ENCODE data around the gene RADIL.
A peak's percentile ranks its signal among the peaks of the same experiment; 100 is the strongest.
"Not testable (repeated sequence)": the region's sequence is repeated elsewhere in the genome, so short reads cannot be mapped to it uniquely, and the experiment has no call there.

Gene RADIL

DNA sequence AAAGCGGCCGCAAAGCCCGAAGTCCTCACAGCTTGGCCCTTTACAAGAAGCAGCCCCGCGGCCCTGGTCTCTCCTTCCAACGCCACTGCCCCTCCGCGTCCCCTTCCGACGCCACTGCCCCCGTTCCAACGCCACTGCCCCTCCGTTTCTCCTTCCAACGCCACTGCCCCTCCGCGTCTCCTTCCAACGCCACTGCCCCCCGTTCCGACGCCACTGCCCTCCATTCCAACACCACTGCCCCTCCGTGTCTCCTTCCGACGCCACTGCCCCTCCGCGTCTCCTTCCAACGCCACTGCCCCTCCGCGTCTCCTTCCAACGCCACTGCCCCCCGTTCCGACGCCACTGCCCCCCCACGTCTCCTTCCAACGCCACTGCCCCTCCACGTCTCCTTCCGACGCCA is 75.0 kb downstream of the RADIL start:
- no peak for DNase-seq (ENCODE audit: low spot score)

DNA sequence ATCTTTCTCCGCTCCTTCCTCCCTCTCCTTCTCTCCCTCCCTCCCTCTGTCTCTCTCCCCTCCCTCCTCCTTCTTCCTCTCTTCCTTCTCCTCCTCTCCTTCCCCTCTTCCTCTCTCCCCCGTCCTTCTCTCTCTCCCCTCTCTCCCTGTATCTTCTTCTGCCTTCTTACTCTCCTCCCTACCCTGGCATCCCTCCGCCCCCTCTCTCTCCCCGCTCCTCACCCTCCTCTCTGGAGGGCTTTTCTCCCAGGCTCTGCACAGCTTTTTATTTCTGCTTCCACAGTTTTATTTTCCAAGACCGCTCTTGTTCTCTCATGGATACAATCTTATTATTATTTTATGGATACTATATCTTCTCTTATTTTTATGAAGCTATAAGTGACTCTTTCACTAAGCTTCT is 75.5 kb downstream of the RADIL start:
- DNase-seq (ENCODE audit: low spot score) = no peak

DNA sequence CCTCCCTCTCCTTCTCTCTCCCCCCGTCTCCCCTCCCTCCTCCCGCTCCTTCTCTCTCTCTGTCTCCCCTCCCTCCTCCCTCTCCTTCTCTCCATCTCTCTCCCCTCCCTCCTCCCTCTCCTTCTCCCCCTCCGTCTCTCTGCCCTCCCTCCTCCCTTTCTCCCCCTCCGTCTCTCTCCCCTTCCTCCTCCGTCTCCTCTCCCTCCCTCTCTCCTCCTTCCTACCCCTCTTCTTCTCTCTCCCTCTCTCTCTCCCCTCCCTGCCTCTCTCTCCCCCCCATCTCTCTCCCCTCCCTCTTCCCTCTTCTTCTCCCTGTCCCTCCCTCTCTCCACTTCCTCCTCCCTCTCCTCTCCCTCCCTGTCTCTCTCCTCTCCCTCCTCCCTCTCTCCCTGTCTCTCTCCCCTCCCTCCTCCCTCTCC is 75.9 kb downstream of the RADIL start:
- DNase-seq (ENCODE audit: low spot score) = no peak

DNA sequence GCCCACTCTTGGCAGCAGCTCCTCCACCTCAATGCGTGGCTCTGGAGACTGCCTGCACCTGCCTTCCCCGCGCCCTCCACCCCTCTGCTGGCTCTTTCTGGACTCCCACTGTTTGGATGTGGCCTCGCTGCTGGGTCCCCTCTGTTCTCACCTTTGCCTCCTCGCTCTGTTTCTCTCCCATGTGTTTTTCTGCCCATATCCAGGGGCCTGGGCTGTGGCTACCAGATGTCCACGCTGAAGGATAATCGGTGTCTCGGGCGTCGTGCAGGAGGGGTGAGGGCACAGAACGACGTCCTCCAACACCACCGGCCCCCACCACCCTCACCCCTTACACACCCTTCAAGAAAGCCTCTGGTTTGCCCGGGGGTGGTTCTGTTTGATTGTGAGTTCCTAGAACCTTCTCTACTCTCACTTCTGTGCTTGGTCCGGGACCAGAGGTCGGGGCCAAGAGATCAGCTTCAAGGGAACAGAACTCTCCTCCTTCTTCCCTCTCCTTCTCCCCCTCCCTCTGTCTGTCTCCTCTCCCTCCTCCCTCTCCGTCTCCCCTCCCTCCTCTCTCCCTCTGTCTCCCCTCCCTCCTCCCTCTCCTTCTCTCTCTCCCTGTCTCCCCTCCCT is 76.4 kb downstream of the RADIL start:
- no peak for DNase-seq (ENCODE audit: low spot score)

DNA sequence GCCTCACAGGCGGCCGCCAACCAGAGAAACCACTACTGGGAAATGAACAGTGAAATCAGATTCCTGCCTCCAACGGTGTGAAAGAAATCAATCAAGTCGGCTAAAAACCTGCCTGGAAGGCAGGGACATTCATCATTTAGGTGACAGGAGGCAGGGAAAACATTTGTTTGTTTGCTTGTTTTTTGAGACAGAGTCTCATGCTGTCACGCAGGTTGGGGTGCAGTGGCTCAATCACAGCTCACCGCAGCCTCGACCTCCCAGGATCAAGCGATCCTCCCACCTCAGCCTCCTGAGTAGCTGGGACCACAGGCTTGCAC is 77.6 kb downstream of the RADIL start:
- DNase-seq (ENCODE audit: low spot score) = no peak

DNA sequence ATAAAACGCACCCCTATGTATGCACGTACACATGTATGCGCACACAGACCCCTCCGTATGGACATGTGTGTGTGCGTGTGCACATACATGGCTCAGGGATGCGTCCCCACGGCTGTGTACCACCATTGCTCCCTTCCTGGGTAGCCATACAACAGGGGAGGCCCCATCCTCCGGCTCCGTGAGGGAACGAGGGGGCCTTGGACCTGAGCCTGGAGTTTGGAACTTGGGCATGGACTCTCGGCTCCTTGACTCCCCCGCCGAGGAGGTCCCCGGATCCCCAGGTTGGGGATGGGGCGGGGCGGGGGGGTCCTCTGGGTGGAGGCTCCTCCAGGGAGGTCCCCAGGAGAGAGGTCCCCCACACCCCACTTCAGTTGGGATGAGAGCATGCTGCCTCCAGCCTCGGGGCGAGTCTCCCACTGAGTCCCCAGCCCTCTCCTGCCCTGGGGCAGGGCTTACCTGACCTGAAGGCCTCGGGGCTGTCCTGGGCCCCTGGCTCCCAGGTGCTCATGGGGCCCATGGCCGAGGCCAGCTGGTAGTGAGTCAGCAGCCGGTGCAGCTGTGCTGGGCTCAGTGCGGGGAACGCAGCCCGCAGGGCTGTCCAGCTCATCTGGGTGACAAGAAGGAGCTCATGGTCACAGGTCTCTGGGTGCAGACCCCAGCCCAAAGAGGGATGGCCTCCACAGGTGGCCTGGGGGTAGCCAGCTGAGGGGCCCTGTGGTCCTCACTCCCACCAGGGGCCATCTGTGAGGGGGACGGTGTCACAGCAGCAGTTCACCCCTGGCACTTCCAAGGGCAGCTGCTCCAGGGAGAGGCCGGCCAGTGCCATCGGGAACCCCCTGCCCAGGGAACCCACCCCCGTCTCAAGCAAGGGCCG is 78.2 kb downstream of the RADIL start:
- no peak for DNase-seq (ENCODE audit: low spot score)

DNA sequence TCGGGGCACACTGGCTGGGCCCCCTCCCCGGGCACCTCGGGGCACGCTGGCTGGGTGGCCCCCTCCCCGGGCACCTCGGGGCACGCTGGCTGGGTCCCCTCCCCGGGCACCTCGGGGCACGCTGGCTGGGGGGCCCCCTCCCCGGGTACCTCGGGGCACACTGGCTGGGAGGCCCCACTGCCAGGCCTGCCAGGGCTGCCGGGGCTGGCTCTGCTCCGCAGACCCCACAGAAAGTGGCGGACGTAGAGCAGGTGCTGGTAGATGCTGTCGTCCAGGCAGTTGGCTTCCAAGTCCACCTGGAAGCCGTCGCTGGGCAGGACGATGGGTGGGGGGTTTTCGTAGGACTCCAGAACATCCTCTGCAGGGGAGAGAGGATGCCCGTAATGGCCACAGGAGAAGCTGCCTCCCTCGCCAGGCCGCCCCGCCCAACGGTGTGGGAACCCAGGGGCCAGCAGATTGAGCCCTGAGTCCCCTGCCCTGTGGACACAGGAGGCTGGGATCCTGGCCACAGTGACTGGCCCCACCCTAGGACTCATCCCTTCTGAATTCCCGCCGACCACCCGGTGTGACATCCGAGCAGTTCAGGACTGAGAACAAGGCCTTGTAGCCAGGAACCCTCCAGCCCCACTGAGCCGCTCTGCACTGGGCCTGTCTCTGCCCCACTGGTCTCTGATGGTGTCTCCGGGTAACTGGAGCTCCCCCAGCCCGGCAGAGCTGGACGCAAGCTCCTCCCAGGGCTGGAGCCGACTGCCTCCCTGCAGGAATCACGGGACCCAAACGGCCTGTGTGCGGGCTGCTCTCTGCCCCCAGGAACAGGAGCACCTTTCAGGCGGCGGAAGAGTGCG is 79.9 kb downstream of the RADIL start:
- DNase-seq (ENCODE audit: low spot score) = no peak

DNA sequence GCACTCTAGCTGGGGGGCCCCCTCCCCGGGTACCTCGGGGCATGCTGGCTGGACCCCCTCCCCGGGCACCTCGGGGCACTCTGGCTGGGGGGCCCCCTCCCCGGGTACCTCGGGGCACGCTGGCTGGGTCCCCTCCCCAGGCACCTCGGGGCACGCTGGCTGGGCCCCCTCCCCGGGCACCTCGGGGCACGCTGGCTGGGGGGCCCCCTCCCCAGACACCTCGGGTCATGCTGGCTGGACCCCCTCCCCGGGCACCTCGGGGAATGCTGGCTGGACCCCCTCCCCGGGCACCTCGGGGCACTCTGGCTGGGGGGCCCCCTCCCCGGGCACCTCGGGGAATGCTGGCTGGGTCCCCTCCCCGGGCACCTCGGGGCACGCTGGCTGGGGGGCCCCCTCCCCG is 80.9 kb downstream of the RADIL start:
- DNase-seq (ENCODE audit: low spot score) = not testable (repeated sequence)

DNA sequence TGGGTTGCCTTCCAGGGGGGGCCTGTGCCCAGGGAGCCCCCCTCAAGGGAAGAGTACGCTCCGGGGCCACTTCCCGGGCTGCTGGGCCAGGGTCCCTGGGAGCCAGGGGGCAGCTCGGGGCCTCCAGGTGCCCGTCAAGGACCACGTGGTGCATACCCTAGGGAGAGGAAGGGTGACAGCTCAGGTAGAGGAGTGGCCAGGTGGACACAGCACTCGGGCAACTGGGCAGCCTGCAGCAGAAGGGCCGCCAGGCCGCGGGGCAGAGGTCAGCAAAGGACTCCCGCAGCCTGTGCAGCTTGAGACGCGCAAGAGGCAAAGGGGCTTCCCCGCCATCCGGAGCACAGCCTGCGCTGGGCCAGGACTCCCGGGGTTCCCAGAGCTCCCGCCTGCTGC is 81.7 kb downstream of the RADIL start:
- no peak for DNase-seq (ENCODE audit: low spot score)

DNA sequence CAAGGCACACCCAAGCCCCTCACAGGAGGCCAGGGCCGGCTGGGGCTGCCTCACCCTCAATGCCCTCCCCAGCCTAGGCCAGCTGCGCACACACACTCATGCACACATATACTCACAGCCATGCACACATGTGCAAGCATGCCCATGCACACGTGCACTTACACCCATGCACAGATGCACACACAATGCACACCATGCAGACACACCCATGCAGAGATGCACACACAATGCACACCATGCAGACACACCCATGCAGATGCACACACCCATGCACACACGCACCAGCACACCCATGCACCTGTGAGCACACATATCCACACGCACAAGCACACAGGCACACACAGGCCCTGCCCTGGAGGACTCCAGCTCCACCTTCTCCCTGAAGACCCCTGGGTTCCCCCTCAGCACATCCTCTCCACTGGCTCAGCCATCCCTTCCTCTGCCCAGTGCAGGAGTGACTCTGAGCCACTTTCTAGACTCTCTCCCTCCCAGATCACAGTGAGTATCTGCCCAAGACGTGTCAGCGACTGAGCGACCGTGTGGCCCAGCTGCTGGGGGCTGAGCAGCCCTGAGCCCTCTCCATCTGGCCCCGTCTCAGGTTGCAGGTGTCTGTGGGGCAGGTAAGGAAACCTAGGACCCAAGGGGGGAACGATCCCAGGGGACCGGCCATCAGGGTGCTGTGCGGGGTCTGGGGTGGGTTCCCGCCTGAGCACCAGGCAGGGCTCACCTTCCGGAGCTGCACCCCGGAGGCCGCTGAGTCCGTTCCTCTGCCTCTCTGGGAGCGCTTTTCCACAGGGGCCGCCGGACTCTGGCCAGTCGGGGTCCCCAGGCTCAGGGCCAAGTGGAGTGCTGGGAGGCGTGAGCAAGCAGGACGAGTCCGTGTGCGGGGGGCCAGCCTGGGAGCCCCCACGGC is 82.3 kb downstream of the RADIL start:
- DNase-seq (ENCODE audit: low spot score) = no peak

DNA sequence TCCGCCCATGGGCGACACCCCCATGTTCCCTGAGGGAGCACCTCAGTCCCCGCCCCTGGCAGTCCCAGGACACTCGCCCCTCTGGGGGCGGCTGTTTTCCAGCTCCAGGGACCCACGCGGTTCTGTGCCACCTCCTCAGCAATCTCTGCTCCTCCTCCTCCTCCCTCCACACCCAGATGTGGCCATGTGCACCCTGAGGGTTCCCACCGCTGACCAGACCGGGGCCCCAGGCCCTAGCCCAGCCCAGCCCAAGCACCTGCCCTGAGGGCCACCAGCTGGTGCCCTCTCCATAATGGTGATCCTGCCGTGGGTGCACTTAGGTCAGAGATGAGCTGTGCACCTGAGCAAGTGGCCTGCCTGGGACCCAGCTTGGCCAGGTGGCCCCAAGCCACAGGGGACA is 83.0 kb downstream of the RADIL start:
- no peak for DNase-seq (ENCODE audit: low spot score)

DNA sequence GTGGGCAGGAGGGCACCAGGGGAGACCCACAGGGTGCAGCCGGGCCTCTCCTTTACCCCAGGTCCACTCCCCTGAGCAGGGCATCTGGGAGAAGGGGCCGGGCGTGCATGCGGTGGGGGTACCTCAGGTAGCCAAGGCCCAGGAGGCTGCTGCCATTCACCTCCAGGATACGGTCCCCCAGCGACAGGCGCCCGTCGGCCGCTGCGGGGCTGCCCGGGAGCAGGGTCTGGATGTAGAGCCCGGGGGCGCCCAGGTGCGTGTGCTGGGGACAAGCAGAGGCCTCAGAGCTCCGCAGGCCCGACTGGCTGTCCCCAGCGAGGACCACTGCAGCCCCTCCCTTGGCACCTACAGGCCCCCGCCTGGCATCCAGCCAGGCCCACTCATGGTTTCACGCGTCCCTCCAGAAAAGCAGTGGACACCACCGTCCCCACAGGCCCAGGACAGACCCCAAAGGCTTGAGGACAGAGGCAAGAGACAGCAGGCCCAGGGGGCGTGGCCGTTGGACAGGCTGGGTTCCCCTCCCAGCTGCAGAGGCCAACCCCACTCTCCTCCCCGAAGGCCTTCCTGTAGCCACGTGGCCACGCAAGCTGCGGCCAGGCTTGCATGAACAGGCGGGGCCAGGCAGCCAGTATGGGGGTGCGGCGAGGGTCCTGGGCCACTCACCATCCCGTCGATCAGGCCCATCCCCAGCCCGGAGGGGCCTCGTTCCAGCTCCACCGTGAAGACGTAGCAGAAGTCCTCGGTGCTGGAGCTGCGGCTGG is 83.8 kb downstream of the RADIL start:
- DNase-seq (ENCODE audit: low spot score) = no peak

DNA sequence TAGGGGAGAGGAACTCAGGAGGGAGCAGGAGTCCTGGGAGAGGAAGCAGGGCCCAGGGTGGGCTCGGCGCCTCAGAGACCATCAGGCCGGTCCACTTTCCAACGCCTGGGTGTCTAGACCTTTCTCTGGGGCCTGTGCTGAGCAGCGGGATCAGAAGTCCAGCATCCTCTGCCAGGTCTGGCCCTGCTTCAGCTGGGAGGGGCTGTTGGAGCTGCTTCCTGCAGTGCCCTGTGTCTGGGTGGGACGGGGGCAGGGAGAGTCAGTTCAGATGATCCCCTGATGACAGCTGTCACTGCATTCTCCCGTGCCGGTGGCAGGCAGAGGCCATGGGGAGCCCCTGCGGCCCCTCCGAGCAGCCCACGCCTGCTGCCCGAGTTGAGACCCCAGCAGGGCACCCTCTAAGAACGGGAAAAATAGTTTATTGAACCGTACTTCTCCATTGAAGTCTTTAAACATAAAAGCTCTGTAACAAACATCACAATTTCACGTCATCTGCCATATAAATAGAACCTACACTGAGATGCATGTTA is 84.7 kb downstream of the RADIL start:
- DNase-seq (ENCODE audit: low spot score) = no peak

DNA sequence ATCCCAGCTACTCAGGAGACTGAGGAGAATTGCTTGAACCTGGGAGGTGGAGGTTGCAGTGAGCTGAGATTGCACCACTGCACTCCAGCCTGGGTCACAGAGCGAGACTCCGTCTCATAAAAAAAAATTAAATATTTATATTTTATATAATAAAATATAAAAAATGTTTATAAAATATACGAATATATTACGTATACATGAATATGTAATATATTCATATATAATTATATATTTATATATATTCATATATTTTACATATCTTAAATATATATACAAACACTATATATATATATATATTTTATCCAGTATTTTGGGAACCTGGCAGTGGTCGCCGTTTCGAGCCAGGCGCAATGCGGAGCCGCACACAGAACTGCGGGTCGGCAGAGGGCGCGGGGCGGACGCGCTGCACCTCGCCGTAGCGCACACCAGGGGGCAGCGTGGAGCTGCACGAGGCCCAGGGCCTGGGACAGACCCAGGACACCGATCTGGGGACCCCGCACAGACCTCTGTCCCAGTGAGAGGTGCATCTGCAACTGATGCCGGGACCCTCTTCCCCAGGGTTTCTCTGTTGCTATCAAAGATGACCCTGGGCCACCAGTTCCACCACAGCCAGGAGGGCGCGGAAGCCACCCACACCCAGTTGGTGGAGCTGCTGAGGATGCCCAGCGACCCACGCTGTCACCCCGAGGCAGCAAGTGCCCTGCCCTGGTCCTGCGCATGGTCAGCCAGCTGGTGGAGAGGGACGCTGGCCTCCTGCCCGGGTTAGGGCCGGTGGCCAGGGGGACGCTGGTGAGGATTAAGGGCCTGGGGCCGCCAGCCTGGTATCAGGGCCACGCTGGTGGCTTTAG is 85.4 kb downstream of the RADIL start:
- DNase-seq (ENCODE audit: low spot score) = peak; percentile 53

DNA sequence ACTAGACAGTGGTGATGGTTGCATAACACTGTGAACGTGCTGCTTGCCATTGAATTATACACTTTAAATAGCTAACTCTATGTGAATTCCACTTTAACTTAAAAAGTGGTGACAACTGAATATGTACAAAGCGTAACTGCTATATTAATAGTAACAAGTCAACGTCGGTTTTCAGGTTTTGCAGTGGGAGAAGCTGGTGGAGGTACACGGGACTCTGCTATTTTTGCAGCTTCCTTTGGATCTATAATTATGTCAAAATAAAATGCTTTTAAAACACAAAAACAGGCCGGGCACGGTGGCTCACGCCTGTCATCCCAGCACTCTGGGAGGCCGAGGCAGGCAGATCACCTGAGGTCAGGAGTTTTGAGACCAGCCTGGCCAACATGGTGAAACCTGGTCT is 87.1 kb downstream of the RADIL start:
- DNase-seq (ENCODE audit: low spot score) = no peak

DNA sequence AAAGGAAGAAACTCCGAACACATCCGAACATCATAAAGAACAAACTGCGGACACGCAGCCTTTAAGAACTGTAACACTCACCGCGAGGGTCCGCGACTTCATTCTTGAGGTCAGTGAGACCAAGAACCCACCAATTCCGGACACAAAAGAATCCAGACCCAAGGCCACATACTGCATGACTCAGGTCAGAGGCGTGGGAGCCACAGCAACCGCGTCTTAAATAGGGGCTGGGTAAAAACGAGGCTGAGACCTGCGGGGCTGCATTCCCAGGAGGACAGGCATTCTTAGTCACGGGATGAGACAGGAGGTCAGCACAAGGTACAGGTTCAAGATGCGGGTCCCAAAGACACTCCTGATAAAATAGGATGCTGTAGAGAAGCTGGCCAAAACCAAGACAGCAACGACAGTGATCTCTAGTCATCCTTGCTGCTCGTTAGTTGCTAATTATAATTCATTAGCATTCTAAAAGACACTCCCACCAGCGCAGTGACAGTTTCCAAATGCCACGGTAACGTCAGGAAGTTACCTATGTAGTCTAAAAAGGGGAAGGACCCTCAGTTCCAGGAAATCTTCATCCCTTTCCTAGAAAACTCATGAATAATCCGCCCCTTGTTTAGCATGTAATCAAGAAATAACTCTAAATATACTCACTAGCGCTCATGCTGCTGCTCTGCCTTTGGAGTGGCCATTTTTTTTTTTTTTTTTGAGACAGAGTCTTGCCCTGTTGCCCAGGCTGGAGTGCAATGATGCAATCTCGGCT is 88.7 kb downstream of the RADIL start:
- no peak for DNase-seq (ENCODE audit: low spot score)

DNA sequence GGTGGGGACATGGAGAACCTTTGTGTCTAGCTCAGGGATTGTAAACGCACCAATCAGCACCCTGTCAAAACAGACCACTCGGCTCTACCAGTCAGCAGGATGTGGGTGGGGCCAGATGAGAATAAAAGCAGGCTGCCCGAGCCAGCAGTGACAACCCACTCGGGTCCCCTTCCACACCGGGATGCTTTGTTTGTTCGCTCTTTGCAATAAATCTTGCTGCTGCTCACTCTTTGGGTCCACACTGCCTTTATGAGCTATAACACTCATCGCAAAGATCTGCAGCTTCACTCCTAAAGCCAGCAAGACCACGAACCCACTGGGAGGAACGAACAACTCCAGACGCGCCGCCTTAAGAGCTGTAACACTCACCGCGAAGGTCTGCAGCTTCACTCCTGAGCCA is 89.3 kb downstream of the RADIL start:
- not testable (repeated sequence) for DNase-seq (ENCODE audit: low spot score)

DNA sequence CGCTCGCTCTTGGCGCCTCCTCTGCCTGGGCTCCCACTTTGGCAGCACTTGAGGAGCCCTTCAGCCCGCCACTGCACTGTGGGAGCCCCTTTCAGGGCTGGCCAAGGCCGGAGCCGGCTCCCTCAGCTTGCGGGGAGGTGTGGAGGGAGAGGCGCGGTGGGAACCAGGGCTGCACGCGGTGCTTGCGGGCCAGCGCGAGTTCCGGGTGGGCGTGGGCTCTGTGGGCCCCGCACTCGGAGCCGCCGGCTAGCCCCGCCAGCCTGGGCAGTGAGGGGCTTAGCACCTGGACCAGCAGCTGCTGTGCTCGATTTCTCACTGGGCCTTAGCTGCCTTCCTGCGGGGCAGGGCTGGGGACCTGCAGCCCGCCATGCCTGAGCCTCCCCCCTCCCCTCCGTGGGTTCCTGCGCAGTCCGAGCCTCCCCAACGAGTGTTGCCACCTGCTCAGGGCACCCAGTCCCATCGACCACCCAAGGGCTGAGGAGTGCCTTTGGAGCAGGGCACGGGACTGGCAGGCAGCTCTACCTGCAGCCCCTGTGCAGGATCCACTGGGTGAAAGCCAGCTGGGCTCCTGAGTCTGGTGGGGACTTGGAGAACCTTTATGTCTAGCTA is 90.0 kb downstream of the RADIL start:
- DNase-seq (ENCODE audit: low spot score) = not testable (repeated sequence)

All from hematopoietic multipotent progenitor cell treated with erythropoietin and hydrocortisone succinate and interleukin-3 and kit ligand, for 15 days (in vitro differentiated cells).